GM21528 (cell line): ENCODE measurements around the gene CABCOCO1.

ENCODE experiments used
- ATAC-seq: cut with Tn5 transposase; IDR thresholded peaks from one replicate; pipeline ENCODE4 v1.9.1; 2021; ENCODE audit warnings: mild to moderate bottlenecking, moderate library complexity; ENCODE audit not compliant: unreplicated experiment, low FRiP score

The CABCOCO1 gene

GRCh38 chr10:61779950-61780659 lies 117.4 kb downstream of the CABCOCO1 start:
- no peak for ATAC-seq

DNA sequence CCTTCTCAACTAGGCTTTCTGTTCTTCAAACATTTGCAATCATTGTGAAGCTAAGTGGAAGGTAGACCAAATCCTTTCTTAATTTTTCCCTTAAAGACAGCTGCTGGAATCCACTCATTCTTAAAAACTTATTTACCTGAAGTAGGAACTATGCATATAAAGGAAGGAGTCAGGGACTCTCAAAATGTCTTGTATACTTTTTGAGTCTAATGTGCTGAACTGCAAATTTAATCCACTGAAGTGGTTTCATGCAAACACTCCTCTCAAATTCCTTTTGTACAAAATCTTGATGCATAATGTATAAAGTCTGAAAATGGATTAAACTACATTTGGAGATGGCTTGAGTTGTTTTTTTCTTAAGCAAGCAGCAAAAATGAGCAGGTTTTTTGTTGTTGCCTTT lies 118.0 kb downstream of the CABCOCO1 start:
- ATAC-seq: no peak

DNA sequence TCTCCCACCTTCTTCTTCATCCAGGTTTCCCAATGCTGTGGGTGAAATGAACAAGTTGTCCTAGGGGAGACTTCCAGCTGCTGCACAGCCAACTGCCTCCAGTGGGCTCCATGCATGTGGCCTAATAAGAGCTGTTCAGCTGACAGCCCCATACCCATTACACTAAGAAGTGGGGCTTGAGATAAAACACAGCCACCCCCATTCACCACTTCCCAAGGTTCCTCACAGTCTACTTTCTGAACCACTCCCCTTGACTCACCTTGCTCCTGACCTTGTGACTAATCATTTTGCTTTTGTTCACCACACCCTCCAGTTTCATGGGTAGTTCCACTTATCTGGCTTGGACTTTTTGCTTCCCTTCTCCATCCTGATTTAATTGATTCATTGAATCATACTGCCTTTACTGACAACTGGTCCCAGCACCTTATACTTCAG lies 119.3 kb downstream of the CABCOCO1 start:
- ATAC-seq: no peak

GRCh38 chr10:61784354-61785133 lies 121.8 kb downstream of the CABCOCO1 start:
- no peak for ATAC-seq

- no peak for ATAC-seq
Observed at GRCh38 chr10:61785473-61786105, 122.9 kb downstream of the CABCOCO1 start.

GRCh38 chr10:61786728-61787127 lies 124.0 kb downstream of the CABCOCO1 start:
- peak; percentile 98 for ATAC-seq

GRCh38 chr10:61787170-61787569 lies 124.4 kb downstream of the CABCOCO1 start:
- ATAC-seq: no peak

- ATAC-seq: no peak
Observed at GRCh38 chr10:61789031-61789430, 126.3 kb downstream of the CABCOCO1 start.

GRCh38 chr10:61791216-61791615 lies 128.5 kb downstream of the CABCOCO1 start:
- no peak for ATAC-seq

DNA sequence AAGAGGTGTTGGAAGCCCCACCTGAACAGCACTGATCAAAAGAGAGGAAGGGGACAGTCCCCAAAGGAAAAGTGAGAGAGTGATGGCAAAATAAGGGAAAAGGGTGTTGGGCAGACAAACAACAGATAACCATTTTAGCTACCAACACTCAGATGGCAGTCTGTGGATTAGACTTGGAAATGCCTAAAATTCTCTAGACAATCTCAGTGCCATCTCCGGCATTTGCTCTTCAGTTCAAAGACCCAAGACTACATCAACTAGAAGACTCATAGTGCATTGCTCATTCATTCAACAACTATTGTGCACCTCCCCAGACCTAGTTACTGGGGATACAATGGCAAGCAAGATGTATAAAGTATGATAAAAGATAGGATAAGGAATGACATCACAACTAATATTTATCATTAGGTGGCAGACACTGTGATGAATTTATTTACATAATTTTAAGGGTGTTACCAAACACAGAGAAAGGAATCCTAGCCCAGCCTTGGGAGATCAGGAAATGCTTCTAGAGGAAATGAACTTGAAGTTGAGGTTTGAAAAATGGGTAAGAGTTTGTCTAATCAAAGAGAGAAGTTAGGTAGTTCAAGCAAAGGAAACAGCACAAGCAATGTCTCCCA lies 129.5 kb downstream of the CABCOCO1 start:
- ATAC-seq: no peak

DNA sequence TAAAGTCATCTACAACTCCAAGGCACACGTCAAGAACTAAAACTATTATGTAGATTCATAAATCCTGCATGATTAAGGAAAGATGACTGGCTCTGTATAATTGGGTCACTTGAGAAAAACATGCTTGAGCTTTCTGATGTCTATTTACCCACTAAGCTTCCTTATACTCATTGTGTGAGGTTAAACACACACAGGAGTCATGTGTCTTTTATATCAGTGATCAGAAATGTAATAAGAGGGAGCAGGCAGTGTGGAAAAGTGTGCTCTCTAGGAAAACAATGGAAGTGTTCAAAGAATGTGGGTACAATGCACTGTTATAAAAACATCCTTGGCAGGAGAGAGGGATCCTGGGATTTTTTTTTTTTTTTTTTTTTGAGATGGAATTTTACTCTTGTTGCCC lies 130.2 kb downstream of the CABCOCO1 start:
- no peak for ATAC-seq

GRCh38 chr10:61793760-61794703 lies 131.3 kb downstream of the CABCOCO1 start:
- ATAC-seq: no peak

GRCh38 chr10:61795147-61795546 lies 132.4 kb downstream of the CABCOCO1 start:
- ATAC-seq: no peak

GRCh38 chr10:61795551-61795950 lies 132.8 kb downstream of the CABCOCO1 start:
- no peak for ATAC-seq

GRCh38 chr10:61796785-61797184 lies 134.1 kb downstream of the CABCOCO1 start:
- ATAC-seq: no peak

- no peak for ATAC-seq
Observed at GRCh38 chr10:61797304-61798153, 134.8 kb downstream of the CABCOCO1 start.

GRCh38 chr10:61798713-61799112 lies 136.0 kb downstream of the CABCOCO1 start:
- no peak for ATAC-seq

DNA sequence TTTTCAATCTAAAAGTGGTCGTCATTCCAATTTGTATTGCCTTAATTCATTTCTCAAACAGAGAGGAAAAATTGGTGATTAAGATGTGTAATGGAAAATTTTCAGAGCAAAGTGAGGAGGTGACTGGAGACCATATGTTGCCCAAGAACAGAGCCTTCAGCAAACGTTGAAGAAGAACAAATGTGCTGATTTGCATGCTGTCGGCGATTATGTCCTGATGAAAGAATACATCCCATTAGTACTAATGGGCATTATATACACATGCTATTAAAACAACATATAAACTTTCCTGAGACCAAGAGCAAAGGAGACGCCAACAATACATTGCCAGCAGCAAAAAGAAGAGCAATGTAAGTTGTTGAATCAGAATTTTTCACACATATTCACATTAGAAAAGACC lies 138.8 kb downstream of the CABCOCO1 start:
- no peak for ATAC-seq

GRCh38 chr10:61803269-61803668 lies 140.5 kb downstream of the CABCOCO1 start:
- ATAC-seq: no peak
